ENCODE results near the gene QRFP.

QRFP gene

GRCh38 chr9:130890870-130891687 lies 5.5 kb downstream of the QRFP start:
- DNase-seq (ENCODE audit: low read depth), result no peak

GRCh38 chr9:130890124-130890523 lies 6.5 kb downstream of the QRFP start:
- DNase-seq (ENCODE audit: low read depth), result no peak

- no peak for DNase-seq (ENCODE audit: low read depth)
These were observed 8.3 kb downstream of the QRFP start for GRCh38 chr9:130888146-130888885.

GRCh38 chr9:130887494-130888144 lies 9.0 kb downstream of the QRFP start:
- DNase-seq (ENCODE audit: low read depth), result no peak

GRCh38 chr9:130886981-130887380 lies 9.6 kb downstream of the QRFP start:
- no peak for DNase-seq (ENCODE audit: low read depth)

- no peak for DNase-seq (ENCODE audit: low read depth)
These were observed 10.9 kb downstream of the QRFP start for GRCh38 chr9:130885484-130886375.

- DNase-seq (ENCODE audit: low read depth), result no peak
These were observed 11.8 kb downstream of the QRFP start for GRCh38 chr9:130884542-130885483.

- no peak for DNase-seq (ENCODE audit: low read depth)
These were observed 12.5 kb downstream of the QRFP start for GRCh38 chr9:130884111-130884531.

GRCh38 chr9:130883479-130883878 lies 13.1 kb downstream of the QRFP start:
- DNase-seq (ENCODE audit: low read depth), result no peak

- DNase-seq (ENCODE audit: low read depth), result no peak
These were observed 13.9 kb downstream of the QRFP start for GRCh38 chr9:130882696-130883225.

GRCh38 chr9:130881516-130881915 lies 15.1 kb downstream of the QRFP start:
- DNase-seq (ENCODE audit: low read depth), result no peak

- no peak for DNase-seq (ENCODE audit: low read depth)
These were observed 15.9 kb downstream of the QRFP start for GRCh38 chr9:130880599-130881220.

- no peak for DNase-seq (ENCODE audit: low read depth)
These were observed 16.7 kb downstream of the QRFP start for GRCh38 chr9:130879863-130880411.

- DNase-seq (ENCODE audit: low read depth), result no peak
These were observed 18.3 kb downstream of the QRFP start for GRCh38 chr9:130878295-130878694.

GRCh38 chr9:130877300-130877699 lies 19.3 kb downstream of the QRFP start:
- DNase-seq (ENCODE audit: low read depth), result no peak

- DNase-seq (ENCODE audit: low read depth), result no peak
These were observed 21.8 kb downstream of the QRFP start for GRCh38 chr9:130874783-130875182.

GRCh38 chr9:130873966-130874365 lies 22.6 kb downstream of the QRFP start:
- DNase-seq (ENCODE audit: low read depth), result no peak

- no peak for DNase-seq (ENCODE audit: low read depth)
These were observed 23.6 kb downstream of the QRFP start for GRCh38 chr9:130872912-130873503.

- DNase-seq (ENCODE audit: low read depth), result no peak
These were observed 24.1 kb downstream of the QRFP start for GRCh38 chr9:130872508-130872907.

Measured in stimulated activated CD8-positive, alpha-beta memory T cell treated with anti-CD3 and anti-CD28 coated beads, Interleukin-4, amount 100 ng/mL, for 24 hours (primary cell).